Activated CD8-positive, alpha-beta memory T cell treated with anti-CD3 and anti-CD28 coated beads, Interleukin-2, amount 50 U/mL, for 24 hours (primary cell): ENCODE results near the gene HSPA12B.

Source experiments
- DNase-seq: peaks from one replicate; pipeline ENCODE4 v3.0.0-alpha.2; 2020; ENCODE audit errors: extremely low read depth

Gene HSPA12B

DNA sequence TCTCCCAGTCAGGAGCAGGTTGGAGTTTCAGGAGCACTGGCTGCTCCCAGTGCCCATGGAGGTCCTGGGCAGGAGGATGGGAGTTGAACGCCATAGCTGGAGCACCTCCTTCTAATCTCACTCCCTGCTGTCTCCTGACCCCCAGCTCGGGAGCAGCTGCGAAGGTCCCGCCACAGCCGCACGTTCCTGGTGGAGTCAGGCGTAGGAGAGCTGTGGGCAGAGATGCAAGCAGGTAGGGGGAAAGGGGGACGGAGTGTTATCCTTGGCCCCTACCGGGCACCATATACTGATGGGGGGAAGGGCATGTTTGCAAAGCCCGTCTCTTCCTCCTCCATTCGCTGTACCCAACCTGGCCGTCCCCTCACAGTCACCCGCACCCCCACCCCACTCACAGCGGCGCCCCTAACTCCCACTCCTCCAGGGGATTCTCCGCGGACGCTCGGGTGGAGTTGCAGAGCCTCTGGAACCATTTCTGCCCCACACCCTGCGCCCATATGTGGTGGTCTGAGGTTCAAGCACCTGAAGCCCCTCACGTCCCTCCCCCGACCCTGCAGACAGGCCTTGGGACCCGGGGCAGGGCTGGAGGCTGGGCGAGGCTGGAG is 16.7 kb downstream of the HSPA12B start:
- no peak for DNase-seq

DNA sequence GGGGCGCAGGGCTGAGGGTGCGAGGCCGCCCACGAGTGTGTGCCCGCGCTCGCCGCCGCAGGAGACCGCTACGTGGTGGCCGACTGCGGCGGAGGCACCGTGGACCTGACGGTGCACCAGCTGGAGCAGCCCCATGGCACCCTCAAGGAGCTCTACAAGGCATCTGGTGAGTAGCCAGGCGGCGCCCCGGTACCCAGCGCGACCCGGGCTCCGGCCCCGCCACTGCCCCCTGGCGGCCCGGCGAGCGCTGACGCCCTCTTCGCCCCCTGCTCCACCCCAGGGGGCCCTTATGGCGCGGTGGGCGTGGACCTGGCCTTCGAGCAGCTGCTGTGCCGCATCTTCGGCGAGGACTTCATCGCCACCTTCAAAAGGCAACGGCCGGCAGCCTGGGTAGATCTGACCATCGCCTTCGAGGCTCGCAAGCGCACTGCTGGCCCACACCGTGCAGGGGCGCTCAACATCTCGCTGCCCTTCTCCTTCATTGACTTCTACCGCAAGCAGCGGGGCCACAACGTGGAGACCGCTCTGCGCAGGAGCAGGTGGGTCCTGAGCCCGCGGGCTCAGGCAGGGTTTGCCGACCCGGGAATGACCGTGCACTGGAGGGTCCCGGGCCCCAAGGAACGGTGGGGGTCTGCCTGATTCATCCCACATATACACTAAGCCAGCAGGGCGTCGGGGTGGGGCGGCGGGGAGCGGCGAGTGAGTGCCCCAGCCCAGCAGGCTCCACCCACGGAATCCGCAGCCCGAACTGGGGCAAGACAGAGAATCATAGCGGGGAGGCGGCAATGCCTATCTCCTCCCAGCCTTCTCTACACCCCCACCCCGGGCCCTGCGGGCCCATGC is 17.4 kb downstream of the HSPA12B start:
- no peak for DNase-seq

- DNase-seq: no peak
These were observed 18.8 kb downstream of the HSPA12B start for GRCh38 chr20:3751305-3751674.

DNA sequence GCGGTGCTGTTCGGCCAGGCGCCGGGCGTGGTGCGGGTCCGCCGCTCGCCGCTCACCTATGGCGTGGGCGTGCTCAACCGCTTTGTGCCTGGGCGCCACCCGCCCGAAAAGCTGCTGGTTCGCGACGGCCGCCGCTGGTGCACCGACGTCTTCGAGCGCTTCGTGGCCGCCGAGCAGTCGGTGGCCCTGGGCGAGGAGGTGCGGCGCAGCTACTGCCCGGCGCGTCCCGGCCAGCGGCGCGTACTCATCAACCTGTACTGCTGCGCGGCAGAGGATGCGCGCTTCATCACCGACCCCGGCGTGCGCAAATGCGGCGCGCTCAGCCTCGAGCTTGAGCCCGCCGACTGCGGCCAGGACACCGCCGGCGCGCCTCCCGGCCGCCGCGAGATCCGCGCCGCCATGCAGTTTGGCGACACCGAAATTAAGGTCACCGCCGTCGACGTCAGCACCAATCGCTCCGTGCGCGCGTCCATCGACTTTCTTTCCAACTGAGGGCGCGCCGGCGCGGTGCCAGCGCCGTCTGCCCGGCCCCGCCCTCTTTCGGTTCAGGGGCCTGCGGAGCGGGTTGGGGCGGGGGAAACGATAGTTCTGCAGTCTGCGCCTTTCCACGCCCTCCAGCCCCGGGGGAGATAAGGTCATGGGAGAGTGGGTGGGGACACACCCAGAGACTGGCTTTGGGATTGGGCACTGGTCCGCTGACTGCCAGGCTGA is 19.3 kb downstream of the HSPA12B start:
- DNase-seq: no peak

GRCh38 chr20:3752386-3752759 is 19.9 kb downstream of the HSPA12B start:
- DNase-seq: no peak

- DNase-seq: no peak
These were observed 20.6 kb downstream of the HSPA12B start for GRCh38 chr20:3753098-3753497.

- no peak for DNase-seq
These were observed 21.2 kb downstream of the HSPA12B start for GRCh38 chr20:3753501-3754275.

GRCh38 chr20:3754276-3754630 is 21.8 kb downstream of the HSPA12B start:
- no peak for DNase-seq

DNA sequence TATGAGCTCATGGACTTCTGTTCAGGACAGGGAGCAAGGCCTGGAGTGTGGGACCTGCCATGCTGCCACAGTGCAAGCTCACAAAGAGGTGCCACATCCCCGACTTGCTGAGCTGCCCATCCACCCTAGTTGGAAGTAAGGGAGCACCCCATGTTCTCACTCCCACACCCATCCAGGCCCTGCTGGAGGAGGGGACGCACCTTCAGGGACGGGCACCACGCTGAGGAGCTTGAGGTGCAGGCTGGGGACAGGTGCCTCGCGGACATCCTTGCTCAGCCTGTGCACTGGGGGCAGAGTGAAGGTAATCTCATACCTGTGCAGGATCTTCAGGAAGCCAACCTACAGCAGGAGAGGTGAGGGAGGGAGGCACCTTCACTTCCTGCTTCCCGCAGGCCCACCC is 22.8 kb downstream of the HSPA12B start:
- no peak for DNase-seq

- DNase-seq: no peak
These were observed 23.5 kb downstream of the HSPA12B start for GRCh38 chr20:3755814-3756480.

GRCh38 chr20:3757268-3757667 is 24.8 kb downstream of the HSPA12B start:
- DNase-seq: no peak

DNA sequence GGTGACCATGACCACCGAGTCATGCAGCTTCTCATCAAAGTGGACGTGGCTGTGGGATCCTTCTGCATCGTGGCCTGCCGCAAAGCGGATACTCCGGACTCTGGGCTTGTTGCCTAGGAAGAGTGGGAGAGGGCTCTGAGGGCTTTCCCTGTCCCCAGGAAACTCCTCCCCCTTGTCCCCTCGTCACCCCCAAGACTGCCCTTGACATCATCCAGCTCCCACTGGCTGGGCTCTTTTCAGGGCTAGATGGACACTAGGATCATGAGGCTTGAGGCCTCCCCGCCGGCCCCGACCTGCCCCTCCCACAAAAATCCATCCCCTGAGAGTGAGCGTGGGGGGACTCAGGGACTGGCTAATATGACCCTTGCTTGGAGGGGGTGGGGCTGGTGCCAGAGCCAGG is 26.1 kb downstream of the HSPA12B start:
- DNase-seq: no peak

- DNase-seq: no peak
These were observed 26.9 kb downstream of the HSPA12B start for GRCh38 chr20:3759316-3759823.

GRCh38 chr20:3759884-3760283 is 27.4 kb downstream of the HSPA12B start:
- DNase-seq: no peak

- no peak for DNase-seq
These were observed 28.3 kb downstream of the HSPA12B start for GRCh38 chr20:3760655-3761348.

GRCh38 chr20:3763671-3764601 is 31.5 kb downstream of the HSPA12B start:
- no peak for DNase-seq

GRCh38 chr20:3764659-3765058 is 32.2 kb downstream of the HSPA12B start:
- DNase-seq: no peak

DNA sequence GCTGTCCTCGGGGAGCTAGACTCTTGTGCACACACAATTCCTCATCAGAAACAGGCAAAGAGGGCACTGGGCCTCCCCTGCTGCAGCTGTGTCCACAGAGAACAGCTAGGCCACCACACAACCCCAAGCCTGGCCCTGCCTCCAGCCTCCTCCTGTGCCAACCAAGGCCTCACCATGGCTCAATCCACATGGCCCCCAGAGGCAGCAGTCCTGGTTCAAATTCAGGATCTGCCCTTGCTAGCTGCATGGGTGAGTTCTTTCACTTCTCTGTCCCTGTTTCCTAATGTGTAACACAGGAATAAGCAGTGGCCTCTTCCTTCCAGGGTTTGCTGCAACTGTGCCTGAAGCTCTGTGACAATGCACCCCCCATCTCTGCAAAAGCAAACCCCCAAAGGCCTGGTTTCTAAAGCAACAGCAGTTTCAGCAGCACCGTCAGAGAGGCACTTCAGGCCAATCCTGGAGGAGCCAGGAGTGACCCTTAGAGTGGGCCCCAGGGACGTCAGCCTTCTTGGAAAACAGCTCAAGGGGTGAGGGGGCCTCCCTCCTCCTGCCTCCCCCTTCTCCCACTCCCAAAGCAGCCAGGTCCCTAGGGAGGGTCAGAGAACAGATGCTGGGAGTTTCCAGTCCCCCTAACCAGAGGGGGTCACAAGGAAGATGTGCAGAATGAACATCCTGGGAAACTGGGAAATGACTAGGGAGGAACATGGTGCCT is 32.8 kb downstream of the HSPA12B start:
- DNase-seq: no peak
